Smooth muscle cell (in vitro differentiated cells): ENCODE results near the gene CTXND2. TPM values are rescaled to one million over a fixed set of nuclear protein-coding genes. Genes with fewer than 3 reads are reported as not detected.
"Not testable (repeated sequence)": the region's sequence is repeated elsewhere in the genome, so short reads cannot be mapped to it uniquely, and the experiment has no call there.

ENCODE experiments used
- DNase-seq: peaks from one replicate; lab custom pipeline; 2025; ENCODE audit not compliant: unreplicated experiment; lab: John Stamatoyannopoulos, UW
- H2AFZ ChIP-seq: fragments of 200-600 bp; sonication (generic); 2 replicates; pipeline ENCODE4 v1.6.0; 2016; ENCODE audit warnings: antibody characterized with exemption, low read depth, mild to moderate bottlenecking
- H3F3A ChIP-seq: fragments of 200-600 bp; sonication (generic); 2 replicates; pipeline ENCODE4 v1.6.0; 2017; ENCODE audit warnings: antibody characterized with exemption, low read depth
- H3K27ac ChIP-seq: fragments of 200-600 bp; sonication (generic); 2 replicates; pipeline ENCODE4 v1.5.1; 2016; ENCODE audit warnings: low read depth, mild to moderate bottlenecking
- H3K27me3 ChIP-seq: fragments of 200-600 bp; sonication (generic); 2 replicates; pipeline ENCODE4 v1.6.1; 2016; ENCODE audit warnings: low read depth, mild to moderate bottlenecking
- H3K36me3 ChIP-seq: fragments of 200-600 bp; sonication (generic); 2 replicates; pipeline ENCODE4 v1.5.1; 2016; ENCODE audit warnings: low read depth
- H3K4me1 ChIP-seq: fragments of 200-600 bp; sonication (generic); 2 replicates; pipeline ENCODE4 v1.5.1; 2016; ENCODE audit warnings: low read depth
- H3K4me2 ChIP-seq: fragments of 200-600 bp; sonication (generic); 2 replicates; pipeline ENCODE4 v1.6.0; 2016; ENCODE audit warnings: mild to moderate bottlenecking
- H3K4me3 ChIP-seq: fragments of 200-600 bp; sonication (generic); 2 replicates; pipeline ENCODE4 v1.5.1; 2016; ENCODE audit warnings: mild to moderate bottlenecking
- H3K79me2 ChIP-seq: fragments of 200-600 bp; sonication (generic); 2 replicates; pipeline ENCODE4 v1.6.0; 2016; ENCODE audit warnings: low read depth, mild to moderate bottlenecking
- H3K9ac ChIP-seq: fragments of 200-600 bp; sonication (generic); 2 replicates; pipeline ENCODE4 v1.6.0; 2016; ENCODE audit warnings: low read depth
- H3K9me3 ChIP-seq: fragments of 200-600 bp; sonication (generic); replicated peaks from 2 replicates; pipeline ENCODE4 v1.5.1; 2016; ENCODE audit warnings: low read depth
- H4K20me1 ChIP-seq: fragments of 200-600 bp; sonication (generic); 2 replicates; pipeline ENCODE4 v1.6.0; 2016; ENCODE audit warnings: low read depth
- CTCF ChIP-seq: fragments of 200-600 bp; sonication (generic); IDR thresholded peaks from 2 replicates; pipeline ENCODE4 v1.5.1; 2017; ENCODE audit warnings: borderline replicate concordance, mild to moderate bottlenecking, antibody characterized with exemption; ENCODE audit not compliant: insufficient read depth, poor library complexity, severe bottlenecking
- WGBS: methylation state at CpG from one replicate; pipeline ENCODE4 v1.1.7; 2016; ENCODE audit warnings: low lambda C conversion rate; 5-methylcytosine and 5-hydroxymethylcytosine counted together
- polyA plus RNA-seq: library from polyadenylated mRNA; unstranded; fragments of >200 nt; fragmentation: Nextera tagmentation; extraction: Ambion mirVana; gene quantifications from 2 replicates; pipeline ENCODE4 v1.2.1, GENCODE V29; 2016
- total RNA-seq: library from RNA; depleted of rRNA; stranded (reverse); fragments of >200 nt; gene quantifications from 2 replicates; pipeline ENCODE4 v1.2.3, GENCODE V29; 2014

Gene CTXND2
- total and polyA plus RNA-seq, 2 experiments from 2014 or later = not detected

GRCh38 chr1:150876119-150876454 is 10.8 kb upstream of the CTXND2 start:
- WGBS = 3% methylated on average over 20 of the region's 23 CpGs
- no peak for TF ChIP-seq CTCF
- Histone ChIP-seq H4K20me1 (peaks cover 34% of the 10 kb centered on the region), H2AFZ (peak overlapping the region; percentile 85), H3K4me3 (peak overlapping the region; percentile 92), H3K4me1 (peaks cover 11% of the 10 kb centered on the region), H3K9ac (peak overlapping the region; percentile 93), H3F3A (peaks cover 14% of the 10 kb centered on the region), H3K4me2 (peak overlapping the region; percentile 95), H3K79me2 (peaks cover 48% of the 10 kb centered on the region), H3K27ac (peak overlapping the region; percentile 94), H3K36me3 (no peaks in the 10 kb centered on the region), H3K27me3 (no peaks in the 10 kb centered on the region), H3K9me3 (no peaks in the 10 kb centered on the region)
- no peak for DNase-seq

- H3K27me3 ChIP-seq, H3K27ac ChIP-seq, H2AFZ ChIP-seq, H3K36me3 ChIP-seq, H3K9me3 ChIP-seq, H3K4me2 ChIP-seq, H3K4me3 ChIP-seq, H3K9ac ChIP-seq, DNase-seq: not testable (repeated sequence)
- H4K20me1 ChIP-seq = peaks cover 11% of the 10 kb centered on the region
- peaks cover 16% of the 10 kb centered on the region for H3K4me1 ChIP-seq
- 100% methylated on average over 2 of the region's 2 CpGs for WGBS
- peaks cover 21% of the 10 kb centered on the region for H3K79me2 ChIP-seq
- H3F3A ChIP-seq = peaks cover 14% of the 10 kb centered on the region
Measured at GRCh38 chr1:150878931-150879330, 8.0 kb upstream of the CTXND2 start.

- no peak overlapping the region for H3K9ac ChIP-seq
- no peak overlapping the region for H3K4me3 ChIP-seq
- H3K4me2 ChIP-seq = no peak overlapping the region
- H3F3A ChIP-seq = peaks cover 6% of the 10 kb centered on the region
- H2AFZ ChIP-seq = peak overlapping the region; percentile 54
- peaks cover 4% of the 10 kb centered on the region for H3K4me1 ChIP-seq
- WGBS = 92% methylated on average over 2 of the region's 2 CpGs
- no peak for TF ChIP-seq CTCF
- no peaks in the 10 kb centered on the region for H3K27me3 ChIP-seq
- H3K79me2 ChIP-seq = no peaks in the 10 kb centered on the region
- no peaks in the 10 kb centered on the region for H3K36me3 ChIP-seq
- no peaks in the 10 kb centered on the region for H4K20me1 ChIP-seq
- H3K9me3 ChIP-seq = no peaks in the 10 kb centered on the region
- no peak for DNase-seq
- peak overlapping the region; percentile 15 for H3K27ac ChIP-seq
Measured at GRCh38 chr1:150881331-150882070, 5.4 kb upstream of the CTXND2 start.

- H2AFZ ChIP-seq, DNase-seq: not testable (repeated sequence)
- 94% methylated on average over 5 of the region's 5 CpGs for WGBS
Measured at GRCh38 chr1:150883121-150883520, 3.8 kb upstream of the CTXND2 start.

More at GRCh38 chr1:150883121-150883520, 3.8 kb upstream of the CTXND2 start:
- H3K79me2 ChIP-seq, H3K9me3 ChIP-seq, H3K36me3 ChIP-seq, H3K4me2 ChIP-seq, H3K4me3 ChIP-seq, H3K9ac ChIP-seq, H3K27me3 ChIP-seq, H4K20me1 ChIP-seq, H3K4me1 ChIP-seq, H3K27ac ChIP-seq, H3F3A ChIP-seq: not testable (repeated sequence)
